ENCODE measurements around the gene PTPA.
A peak's percentile ranks its signal among the peaks of the same experiment; 100 is the strongest.

PTPA gene

DNA sequence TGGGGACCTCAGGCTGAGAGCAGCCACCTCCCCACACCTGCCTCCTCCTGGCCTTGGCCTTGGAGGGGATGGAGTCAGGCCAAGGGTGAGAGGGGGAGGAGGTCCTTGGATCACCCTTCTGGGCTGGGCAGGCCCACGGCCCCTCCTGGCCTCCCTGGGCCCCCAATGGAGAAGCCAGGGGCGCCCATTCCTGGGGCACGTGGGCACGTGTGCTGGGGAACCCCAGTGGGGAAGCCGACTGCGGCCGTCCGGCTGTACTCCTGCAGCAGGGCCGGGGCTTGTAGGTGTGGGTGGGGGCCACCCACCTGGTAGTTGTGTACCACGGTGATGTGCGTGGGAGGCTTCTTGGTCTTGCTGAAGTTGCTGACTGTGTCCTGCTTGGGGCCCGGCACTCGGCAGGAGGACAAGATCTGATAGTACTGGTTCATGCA is 9.1 kb upstream of the PTPA start:
- ATAC-seq, result no peak
- no peak for TF ChIP-seq RARB (CRISPR knock-in tag; IDR thresholded peaks at IDR 0.05)
- no peak for TF ChIP-seq ZNF70 (CRISPR knock-in tag; IDR thresholded peaks at IDR 0.05)
- TF ChIP-seq, protein P1, sequence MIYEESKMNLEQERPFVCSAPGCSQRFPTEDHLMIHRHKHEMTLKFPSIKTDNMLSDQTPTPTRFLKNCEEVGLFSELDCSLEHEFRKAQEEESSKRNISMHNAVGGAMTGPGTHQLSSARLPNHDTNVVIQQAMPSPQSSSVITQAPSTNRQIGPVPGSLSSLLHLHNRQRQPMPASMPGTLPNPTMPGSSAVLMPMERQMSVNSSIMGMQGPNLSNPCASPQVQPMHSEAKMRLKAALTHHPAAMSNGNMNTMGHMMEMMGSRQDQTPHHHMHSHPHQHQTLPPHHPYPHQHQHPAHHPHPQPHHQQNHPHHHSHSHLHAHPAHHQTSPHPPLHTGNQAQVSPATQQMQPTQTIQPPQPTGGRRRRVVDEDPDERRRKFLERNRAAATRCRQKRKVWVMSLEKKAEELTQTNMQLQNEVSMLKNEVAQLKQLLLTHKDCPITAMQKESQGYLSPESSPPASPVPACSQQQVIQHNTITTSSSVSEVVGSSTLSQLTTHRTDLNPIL (CRISPR knock-in tag; IDR thresholded peaks at IDR 0.05; ENCODE audit: low read depth), result no peak

- TF ChIP-seq GLIS3 (CRISPR knock-in tag; IDR thresholded peaks at IDR 0.05), result no peak
- TF ChIP-seq ZC3H10 (CRISPR knock-in tag; IDR thresholded peaks at IDR 0.05), result no peak
- TF ChIP-seq ARNTL (CRISPR knock-in tag; IDR thresholded peaks at IDR 0.05; ENCODE audit: borderline replicate concordance, low read depth), result no peak
- TF ChIP-seq TCF4 (CRISPR knock-in tag; IDR thresholded peaks at IDR 0.05; ENCODE audit: borderline replicate concordance), result no peak
- no peak for TF ChIP-seq ZNF565 (CRISPR knock-in tag; conservative IDR thresholded peaks at IDR 0.05; ENCODE audit: low read depth)
- TF ChIP-seq, protein P2, sequence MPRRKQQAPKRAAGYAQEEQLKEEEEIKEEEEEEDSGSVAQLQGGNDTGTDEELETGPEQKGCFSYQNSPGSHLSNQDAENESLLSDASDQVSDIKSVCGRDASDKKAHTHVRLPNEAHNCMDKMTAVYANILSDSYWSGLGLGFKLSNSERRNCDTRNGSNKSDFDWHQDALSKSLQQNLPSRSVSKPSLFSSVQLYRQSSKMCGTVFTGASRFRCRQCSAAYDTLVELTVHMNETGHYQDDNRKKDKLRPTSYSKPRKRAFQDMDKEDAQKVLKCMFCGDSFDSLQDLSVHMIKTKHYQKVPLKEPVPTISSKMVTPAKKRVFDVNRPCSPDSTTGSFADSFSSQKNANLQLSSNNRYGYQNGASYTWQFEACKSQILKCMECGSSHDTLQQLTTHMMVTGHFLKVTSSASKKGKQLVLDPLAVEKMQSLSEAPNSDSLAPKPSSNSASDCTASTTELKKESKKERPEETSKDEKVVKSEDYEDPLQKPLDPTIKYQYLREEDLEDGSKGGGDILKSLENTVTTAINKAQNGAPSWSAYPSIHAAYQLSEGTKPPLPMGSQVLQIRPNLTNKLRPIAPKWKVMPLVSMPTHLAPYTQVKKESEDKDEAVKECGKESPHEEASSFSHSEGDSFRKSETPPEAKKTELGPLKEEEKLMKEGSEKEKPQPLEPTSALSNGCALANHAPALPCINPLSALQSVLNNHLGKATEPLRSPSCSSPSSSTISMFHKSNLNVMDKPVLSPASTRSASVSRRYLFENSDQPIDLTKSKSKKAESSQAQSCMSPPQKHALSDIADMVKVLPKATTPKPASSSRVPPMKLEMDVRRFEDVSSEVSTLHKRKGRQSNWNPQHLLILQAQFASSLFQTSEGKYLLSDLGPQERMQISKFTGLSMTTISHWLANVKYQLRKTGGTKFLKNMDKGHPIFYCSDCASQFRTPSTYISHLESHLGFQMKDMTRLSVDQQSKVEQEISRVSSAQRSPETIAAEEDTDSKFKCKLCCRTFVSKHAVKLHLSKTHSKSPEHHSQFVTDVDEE (CRISPR knock-in tag; IDR thresholded peaks at IDR 0.05), result no peak
- TF ChIP-seq, protein P1 (CRISPR knock-in tag; IDR thresholded peaks at IDR 0.05; ENCODE audit: low read depth), result no peak
- no peak for TF ChIP-seq CSDC2 (CRISPR knock-in tag; IDR thresholded peaks at IDR 0.05)
- TF ChIP-seq PPARA (CRISPR knock-in tag; IDR thresholded peaks at IDR 0.05; ENCODE audit: borderline replicate concordance), result no peak
- no peak for TF ChIP-seq PATZ1 (CRISPR knock-in tag; IDR thresholded peaks at IDR 0.05; ENCODE audit: borderline replicate concordance)
- no peak for TF ChIP-seq RARB (CRISPR knock-in tag; IDR thresholded peaks at IDR 0.05)
- ATAC-seq, result peak; percentile 94
Measured at GRCh38 chr9:129102791-129103594, 8.2 kb upstream of the PTPA start.

GRCh38 chr9:129103595-129103965 is 7.6 kb upstream of the PTPA start:
- no peak; the same call in 2 of the 3 replicates for ATAC-seq
- TF ChIP-seq ISL1 (CRISPR knock-in tag; IDR thresholded peaks at IDR 0.05) (no peak), PATZ1 (CRISPR knock-in tag; IDR thresholded peaks at IDR 0.05; ENCODE audit: borderline replicate concordance) (no peak)

DNA sequence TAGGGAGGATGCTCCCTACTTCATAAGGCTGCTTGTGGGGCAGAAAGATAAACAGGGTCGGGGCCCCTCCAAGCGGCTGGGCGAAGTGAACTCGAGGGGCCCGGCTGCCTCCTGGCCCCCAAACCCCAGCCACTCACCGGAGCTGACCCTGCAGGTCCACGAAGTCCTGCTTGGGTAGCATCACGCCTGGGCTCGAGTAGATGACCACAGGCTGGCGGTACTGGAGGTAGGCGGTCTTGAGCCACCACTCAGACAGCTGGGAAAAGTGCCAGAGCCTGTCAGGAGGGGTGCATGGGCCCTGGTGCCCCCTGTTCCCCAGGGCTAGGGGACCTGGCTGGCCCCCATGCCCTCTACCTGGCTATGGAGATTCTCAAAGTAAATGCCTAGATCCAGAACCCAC is 7.2 kb upstream of the PTPA start:
- ATAC-seq, result no peak
- TF ChIP-seq ZNF8 (CRISPR knock-in tag; IDR thresholded peaks at IDR 0.05) (no peak), SNAI2 (CRISPR knock-in tag; IDR thresholded peaks at IDR 0.05) (no peak), RARB (CRISPR knock-in tag; IDR thresholded peaks at IDR 0.05) (no peak), TOX (CRISPR knock-in tag; IDR thresholded peaks at IDR 0.05; ENCODE audit: borderline replicate concordance) (no peak), GLIS3 (CRISPR knock-in tag; IDR thresholded peaks at IDR 0.05) (no peak), PPARA (CRISPR knock-in tag; IDR thresholded peaks at IDR 0.05; ENCODE audit: borderline replicate concordance) (no peak), ZFP3 (CRISPR knock-in tag; IDR thresholded peaks at IDR 0.05) (no peak), BACH2 (CRISPR knock-in tag; IDR thresholded peaks at IDR 0.05; ENCODE audit: borderline replicate concordance) (no peak), CSDC2 (CRISPR knock-in tag; IDR thresholded peaks at IDR 0.05) (no peak), ZNF565 (CRISPR knock-in tag; conservative IDR thresholded peaks at IDR 0.05; ENCODE audit: low read depth) (no peak), TCF4 (CRISPR knock-in tag; IDR thresholded peaks at IDR 0.05; ENCODE audit: borderline replicate concordance) (no peak), PATZ1 (CRISPR knock-in tag; IDR thresholded peaks at IDR 0.05; ENCODE audit: borderline replicate concordance) (no peak), ZFP30 (CRISPR knock-in tag; IDR thresholded peaks at IDR 0.05) (no peak), ZNF70 (CRISPR knock-in tag; IDR thresholded peaks at IDR 0.05) (no peak)
- TF ChIP-seq, protein P2 (CRISPR knock-in tag; IDR thresholded peaks at IDR 0.05), result no peak

All from SK-N-SH treated with all-trans-retinoic acid at 6 μM for 48 hours (cell line).